VCaP (cell line): Measurements from ENCODE around the gene RBM26.

Experiments used
- H3K27ac ChIP-seq: fragments of 450-650 bp; 2 replicates; pipeline ENCODE4 v1.5.1; 2017
- CTCF ChIP-seq: fragments of 450-650 bp; conservative IDR thresholded peaks from 2 replicates; pipeline ENCODE4 v1.5.1; 2017; ENCODE audit warnings: mild to moderate bottlenecking, moderate library complexity

RBM26 gene

GRCh38 chr13:79374578-79374977 lies 31.5 kb downstream of the RBM26 start:
- no peak overlapping the region for H3K27ac ChIP-seq
- no peak for TF ChIP-seq CTCF

GRCh38 chr13:79373916-79374315 lies 32.1 kb downstream of the RBM26 start:
- TF ChIP-seq CTCF: no peak
- no peak overlapping the region for H3K27ac ChIP-seq

- no peak for TF ChIP-seq CTCF
- H3K27ac ChIP-seq: no peak overlapping the region
These were observed 36.8 kb downstream of the RBM26 start for GRCh38 chr13:79369226-79369625.

- no peak overlapping the region for H3K27ac ChIP-seq
- TF ChIP-seq CTCF: no peak
These were observed 40.1 kb downstream of the RBM26 start for GRCh38 chr13:79365981-79366380.

- no peak for TF ChIP-seq CTCF
These were observed 44.8 kb downstream of the RBM26 start for GRCh38 chr13:79361299-79361698.

GRCh38 chr13:79360095-79360494 lies 46.0 kb downstream of the RBM26 start:
- TF ChIP-seq CTCF: no peak
- H3K27ac ChIP-seq: no peak overlapping the region

More at GRCh38 chr13:79361299-79361698, 44.8 kb downstream of the RBM26 start:
- no peak overlapping the region for H3K27ac ChIP-seq

- H3K27ac ChIP-seq: no peak overlapping the region
- no peak for TF ChIP-seq CTCF
These were observed 47.0 kb downstream of the RBM26 start for GRCh38 chr13:79359064-79359463.

GRCh38 chr13:79354285-79354684 lies 51.8 kb downstream of the RBM26 start:
- no peak for TF ChIP-seq CTCF
- no peak overlapping the region for H3K27ac ChIP-seq
